KMS-11 (cell line): ENCODE measurements around the gene GRID1.

Source experiments
- H2AFZ ChIP-seq: fragments of 200-600 bp; sonication (generic); 2 replicates; pipeline ENCODE4 v1.6.1; 2016; ENCODE audit warnings: antibody characterized with exemption, mixed run types, low read depth
- H3K27ac ChIP-seq: fragments of 200-600 bp; sonication (generic); 2 replicates; pipeline ENCODE4 v1.6.1; 2016; ENCODE audit warnings: mild to moderate bottlenecking, mixed run types
- H3K27me3 ChIP-seq: fragments of 200-600 bp; sonication (generic); 2 replicates; pipeline ENCODE4 v1.6.1; 2017; ENCODE audit warnings: mild to moderate bottlenecking, low read depth, mixed run types, moderate library complexity; ENCODE audit not compliant: insufficient read depth
- H3K36me3 ChIP-seq: fragments of 200-600 bp; sonication (generic); 2 replicates; pipeline ENCODE4 v1.6.1; 2017; ENCODE audit warnings: mild to moderate bottlenecking, mixed run types; ENCODE audit not compliant: insufficient read depth
- H3K4me1 ChIP-seq: fragments of 200-600 bp; sonication (generic); 2 replicates; pipeline ENCODE4 v1.6.1; 2016; ENCODE audit warnings: mild to moderate bottlenecking, low read depth, mixed run types; ENCODE audit not compliant: poor library complexity, severe bottlenecking
- H3K4me2 ChIP-seq: fragments of 200-600 bp; sonication (generic); 2 replicates; pipeline ENCODE4 v1.7.0; 2016; ENCODE audit warnings: mild to moderate bottlenecking, mixed run types
- H3K4me3 ChIP-seq: fragments of 200-600 bp; sonication (generic); IDR thresholded peaks from 2 replicates; pipeline ENCODE4 v1.6.1; 2017; ENCODE audit warnings: low read depth, low read length, mixed read lengths; ENCODE audit not compliant: insufficient read depth
- H3K79me2 ChIP-seq: fragments of 200-600 bp; sonication (generic); 2 replicates; pipeline ENCODE4 v1.6.1; 2016; ENCODE audit warnings: low read depth, mixed run types; ENCODE audit not compliant: insufficient read depth
- H3K9ac ChIP-seq: fragments of 200-600 bp; sonication (generic); 2 replicates; pipeline ENCODE4 v1.6.1; 2016; ENCODE audit warnings: mild to moderate bottlenecking, mixed run types
- H4K20me1 ChIP-seq: fragments of 200-600 bp; sonication (generic); 2 replicates; pipeline ENCODE4 v1.6.1; 2016; ENCODE audit warnings: mild to moderate bottlenecking, mixed run types; ENCODE audit not compliant: insufficient read depth
- TF ChIP-seq, protein P1 (sequence below): fragments of 200-600 bp; sonication (generic); conservative IDR thresholded peaks from 2 replicates; pipeline ENCODE4 v1.6.1; 2017; ENCODE audit warnings: low read depth, mild to moderate bottlenecking, antibody characterized with exemption, low read length, moderate library complexity, mixed read lengths

Gene GRID1

DNA sequence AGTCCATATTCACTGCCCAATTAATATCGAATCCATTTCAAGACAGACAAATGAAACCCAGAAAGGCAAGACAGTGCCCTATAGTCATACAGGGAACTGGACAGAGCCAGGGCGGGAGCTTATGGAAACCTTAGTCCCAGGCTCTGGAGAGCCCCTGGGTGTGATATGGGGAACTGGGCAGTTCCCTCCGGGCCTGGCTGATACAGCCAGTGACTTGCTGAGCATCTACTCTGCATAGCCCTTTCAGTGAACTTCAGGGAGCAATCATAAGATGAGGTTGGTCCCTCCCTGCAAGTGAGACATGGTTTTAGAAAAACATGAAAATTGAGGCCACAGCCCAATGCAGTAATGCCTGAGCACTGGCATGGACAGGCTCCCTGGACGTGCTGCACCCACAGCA, 241.9 kb downstream of the GRID1 start:
- Histone ChIP-seq H4K20me1 (no peaks in the 10 kb centered on the region), H2AFZ (no peak overlapping the region), H3K27ac (no peak overlapping the region), H3K36me3 (no peaks in the 10 kb centered on the region), H3K4me3 (no peak overlapping the region), H3K4me2 (no peak overlapping the region), H3K79me2 (no peaks in the 10 kb centered on the region), H3K4me1 (no peaks in the 10 kb centered on the region), H3K9ac (no peak overlapping the region), H3K27me3 (no peaks in the 10 kb centered on the region)
- TF ChIP-seq, protein P1, sequence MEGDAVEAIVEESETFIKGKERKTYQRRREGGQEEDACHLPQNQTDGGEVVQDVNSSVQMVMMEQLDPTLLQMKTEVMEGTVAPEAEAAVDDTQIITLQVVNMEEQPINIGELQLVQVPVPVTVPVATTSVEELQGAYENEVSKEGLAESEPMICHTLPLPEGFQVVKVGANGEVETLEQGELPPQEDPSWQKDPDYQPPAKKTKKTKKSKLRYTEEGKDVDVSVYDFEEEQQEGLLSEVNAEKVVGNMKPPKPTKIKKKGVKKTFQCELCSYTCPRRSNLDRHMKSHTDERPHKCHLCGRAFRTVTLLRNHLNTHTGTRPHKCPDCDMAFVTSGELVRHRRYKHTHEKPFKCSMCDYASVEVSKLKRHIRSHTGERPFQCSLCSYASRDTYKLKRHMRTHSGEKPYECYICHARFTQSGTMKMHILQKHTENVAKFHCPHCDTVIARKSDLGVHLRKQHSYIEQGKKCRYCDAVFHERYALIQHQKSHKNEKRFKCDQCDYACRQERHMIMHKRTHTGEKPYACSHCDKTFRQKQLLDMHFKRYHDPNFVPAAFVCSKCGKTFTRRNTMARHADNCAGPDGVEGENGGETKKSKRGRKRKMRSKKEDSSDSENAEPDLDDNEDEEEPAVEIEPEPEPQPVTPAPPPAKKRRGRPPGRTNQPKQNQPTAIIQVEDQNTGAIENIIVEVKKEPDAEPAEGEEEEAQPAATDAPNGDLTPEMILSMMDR: no peak

DNA sequence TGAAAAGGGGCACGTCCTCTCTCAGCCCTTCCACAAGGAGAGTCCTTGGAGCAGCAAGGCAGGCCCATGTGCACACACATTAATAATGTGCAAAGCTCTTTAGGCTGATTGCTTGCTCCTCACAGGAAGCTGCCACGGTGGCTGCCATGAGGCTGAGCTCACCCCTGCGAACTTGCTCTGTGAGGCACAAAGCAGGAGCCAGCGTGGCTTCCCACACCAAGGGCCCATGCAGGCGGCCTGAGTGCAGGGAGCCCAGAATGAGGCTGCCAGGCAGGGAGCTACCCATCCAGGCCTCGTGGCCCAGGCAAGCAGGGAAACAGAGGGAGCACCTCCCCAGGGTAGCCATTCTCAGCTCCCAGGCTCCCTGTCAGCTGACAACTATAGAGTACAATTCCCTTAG, 242.9 kb downstream of the GRID1 start:
- Histone ChIP-seq H3K36me3 (no peaks in the 10 kb centered on the region), H3K9ac (no peak overlapping the region), H3K27me3 (no peaks in the 10 kb centered on the region), H3K4me2 (no peak overlapping the region), H3K4me3 (no peak overlapping the region), H4K20me1 (no peaks in the 10 kb centered on the region), H3K27ac (no peak overlapping the region), H2AFZ (no peak overlapping the region), H3K79me2 (no peaks in the 10 kb centered on the region), H3K4me1 (no peaks in the 10 kb centered on the region)
- TF ChIP-seq, protein P1: no peak

DNA sequence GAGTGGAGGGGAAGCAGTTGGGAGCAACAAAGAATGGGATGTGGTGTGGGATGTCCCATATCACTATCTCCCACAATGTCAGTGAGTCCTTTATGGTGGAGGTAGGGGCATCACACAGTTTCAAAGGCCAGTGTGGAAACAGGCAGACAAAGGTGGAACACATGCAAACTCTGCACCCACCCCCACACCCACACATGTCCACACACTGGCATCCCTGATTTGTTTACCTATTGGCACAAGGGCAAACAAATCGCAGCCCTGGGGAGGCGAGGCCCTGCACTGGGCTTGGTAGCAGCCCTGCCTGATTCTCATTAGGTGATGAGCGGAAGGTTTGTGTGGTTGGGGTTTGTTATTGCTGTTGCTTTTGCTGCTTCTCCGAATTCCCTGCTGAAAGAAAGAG, 243.3 kb downstream of the GRID1 start:
- no peaks in the 10 kb centered on the region for H3K36me3 ChIP-seq
- H3K27ac ChIP-seq: no peak overlapping the region
- no peak overlapping the region for H3K4me3 ChIP-seq

DNA sequence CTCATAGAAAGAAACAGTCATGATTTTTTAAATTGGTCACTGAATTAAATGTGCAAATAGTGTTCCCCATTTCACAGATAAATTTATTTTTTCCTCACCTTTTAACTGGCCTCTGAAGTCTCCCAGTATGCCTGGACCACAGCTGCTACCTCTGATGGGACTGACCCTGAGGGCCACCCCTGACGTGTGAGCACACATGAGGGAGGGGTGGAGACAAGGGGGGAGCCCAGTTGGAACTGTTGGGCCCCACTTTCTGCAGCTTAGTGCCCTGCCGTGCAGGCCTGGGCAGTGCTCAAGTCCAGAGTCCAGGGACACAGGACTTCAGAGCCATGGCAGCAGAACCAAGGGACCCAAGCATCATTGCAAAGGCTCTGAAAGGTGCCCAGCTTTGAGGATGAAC, 243.9 kb downstream of the GRID1 start:
- no peak overlapping the region for H3K4me3 ChIP-seq
- TF ChIP-seq, protein P1: no peak

More for the DNA sequence above, 243.3 kb downstream of the GRID1 start:
- Histone ChIP-seq H2AFZ (no peak overlapping the region), H3K9ac (no peak overlapping the region), H4K20me1 (no peaks in the 10 kb centered on the region), H3K79me2 (no peaks in the 10 kb centered on the region), H3K4me1 (no peaks in the 10 kb centered on the region), H3K4me2 (no peak overlapping the region), H3K27me3 (no peaks in the 10 kb centered on the region)
- TF ChIP-seq, protein P1: no peak

DNA sequence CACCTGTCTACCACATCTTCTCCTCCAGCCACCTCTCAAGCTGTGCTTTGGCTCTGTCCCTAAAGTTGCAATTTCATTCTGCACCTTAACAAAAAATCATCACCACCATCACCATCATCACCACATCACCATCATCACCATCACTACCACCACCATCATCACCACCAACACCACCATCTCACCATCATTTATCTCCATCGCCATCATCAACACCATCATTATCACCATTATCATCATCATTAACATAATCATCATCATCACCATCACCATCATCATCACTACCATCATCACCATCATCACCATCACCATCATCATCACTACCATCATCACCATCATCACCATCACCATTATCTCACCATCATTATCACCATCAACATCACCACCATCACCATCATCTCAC, 245.4 kb downstream of the GRID1 start:
- H4K20me1 ChIP-seq: no peaks in the 10 kb centered on the region
- H2AFZ ChIP-seq: no peak overlapping the region
- H3K4me1 ChIP-seq: no peaks in the 10 kb centered on the region
- H3K79me2 ChIP-seq: no peaks in the 10 kb centered on the region
- H3K4me2 ChIP-seq: no peak overlapping the region
- H3K4me3 ChIP-seq: no peak overlapping the region
- H3K27ac ChIP-seq: no peak overlapping the region
- TF ChIP-seq, protein P1: no peak
- no peaks in the 10 kb centered on the region for H3K36me3 ChIP-seq
- H3K27me3 ChIP-seq: no peaks in the 10 kb centered on the region
- H3K9ac ChIP-seq: no peak overlapping the region

More for the DNA sequence above, 243.9 kb downstream of the GRID1 start:
- H3K27me3 ChIP-seq: no peaks in the 10 kb centered on the region
- H2AFZ ChIP-seq: no peak overlapping the region
- no peak overlapping the region for H3K4me2 ChIP-seq
- no peaks in the 10 kb centered on the region for H3K4me1 ChIP-seq
- no peaks in the 10 kb centered on the region for H3K79me2 ChIP-seq
- no peaks in the 10 kb centered on the region for H3K36me3 ChIP-seq
- H3K27ac ChIP-seq: no peak overlapping the region
- H3K9ac ChIP-seq: no peak overlapping the region
- no peaks in the 10 kb centered on the region for H4K20me1 ChIP-seq
